Cardiac fibroblast (primary cell): ENCODE measurements around the gene CDH12.

ENCODE experiments used
- DNase-seq, 2 donors: peaks; one replicate each; pipeline versions ENCODE4 v3.0.0 to v3.0.0-alpha.2; 2010; ENCODE audit warnings: low read depth in 2 of 2
- H3K4me3 ChIP-seq, 2 donors: replicated peaks in 1 of 2; 1 replicate in 1 of 2; 2 replicates in 1 of 2; pipeline ENCODE4 v1.5.1; 2011; ENCODE audit warnings: low read depth in 2 of 2, low read length in 2 of 2, mild to moderate bottlenecking in 2 of 2, moderate library complexity in 1 of 2
- CTCF ChIP-seq: IDR thresholded peaks from one replicate; pipeline ENCODE4 v1.5.1; 2011; ENCODE audit warnings: low read depth, mild to moderate bottlenecking, low read length, inconsistent platforms

Gene CDH12

GRCh38 chr5:22842574-22842973, 10.6 kb downstream of the CDH12 start:
- no peak for TF ChIP-seq CTCF
- peak in 1 of 2 donors; percentile 2 for DNase-seq

GRCh38 chr5:22837803-22838202, 15.3 kb downstream of the CDH12 start:
- H3K4me3 ChIP-seq = no peak overlapping the region
- DNase-seq = no peak
- TF ChIP-seq CTCF = no peak

More at GRCh38 chr5:22842574-22842973, 10.6 kb downstream of the CDH12 start:
- no peak overlapping the region for H3K4me3 ChIP-seq

GRCh38 chr5:22835686-22836085, 17.5 kb downstream of the CDH12 start:
- no peak for TF ChIP-seq CTCF
- no peak overlapping the region for H3K4me3 ChIP-seq
- no peak for DNase-seq

- H3K4me3 ChIP-seq = no peak overlapping the region
- no peak for DNase-seq
- no peak for TF ChIP-seq CTCF
Measured at GRCh38 chr5:22793463-22793862, 59.7 kb downstream of the CDH12 start.

- TF ChIP-seq CTCF = no peak
- no peak for DNase-seq
- H3K4me3 ChIP-seq = no peak overlapping the region
Measured at GRCh38 chr5:22787807-22788206, 65.3 kb downstream of the CDH12 start.

GRCh38 chr5:22787398-22787797, 65.7 kb downstream of the CDH12 start:
- no peak overlapping the region for H3K4me3 ChIP-seq
- DNase-seq = no peak
- TF ChIP-seq CTCF = no peak

- no peak for TF ChIP-seq CTCF
- no peak overlapping the region for H3K4me3 ChIP-seq
- DNase-seq = no peak
Measured at GRCh38 chr5:22780756-22781155, 72.4 kb downstream of the CDH12 start.
